ENCODE data around the gene TCF12. TPM values are rescaled to one million over a fixed set of nuclear protein-coding genes. Genes with fewer than 3 reads are reported as not detected.

Gene TCF12
- total RNA-seq, 1 donor from 2014 or later: 68.9 TPM

GRCh38 chr15:56969265-56969895 is 50.9 kb downstream of the TCF12 start:
- TF ChIP-seq CTCF (conservative IDR thresholded peaks at IDR 0.05; ENCODE audit: low read depth, low read length): no peak
- no peak overlapping the region for H3K4me3 ChIP-seq (ENCODE audit: low read depth, low read length)
- no peak for DNase-seq (ENCODE audit: low read depth)

- no peak for DNase-seq (ENCODE audit: low read depth)
- no peak overlapping the region for H3K4me3 ChIP-seq (ENCODE audit: low read depth, low read length)
- no peak for TF ChIP-seq CTCF (conservative IDR thresholded peaks at IDR 0.05; ENCODE audit: low read depth, low read length)
Measured at GRCh38 chr15:56971571-56971970, 53.1 kb downstream of the TCF12 start.

- DNase-seq (ENCODE audit: low read depth): no peak
- TF ChIP-seq CTCF (conservative IDR thresholded peaks at IDR 0.05; ENCODE audit: low read depth, low read length): no peak
- H3K4me3 ChIP-seq (ENCODE audit: low read depth, low read length): no peak overlapping the region
Measured at GRCh38 chr15:56972016-56972415, 53.6 kb downstream of the TCF12 start.

- no peak overlapping the region for H3K4me3 ChIP-seq (ENCODE audit: low read depth, low read length)
- no peak for DNase-seq (ENCODE audit: low read depth)
- no peak for TF ChIP-seq CTCF (conservative IDR thresholded peaks at IDR 0.05; ENCODE audit: low read depth, low read length)
Measured at GRCh38 chr15:56972426-56972825, 54.0 kb downstream of the TCF12 start.

GRCh38 chr15:56973463-56973862 is 55.0 kb downstream of the TCF12 start:
- H3K4me3 ChIP-seq (ENCODE audit: low read depth, low read length): no peak overlapping the region
- no peak for DNase-seq (ENCODE audit: low read depth)
- no peak for TF ChIP-seq CTCF (conservative IDR thresholded peaks at IDR 0.05; ENCODE audit: low read depth, low read length)

- no peak for TF ChIP-seq CTCF (conservative IDR thresholded peaks at IDR 0.05; ENCODE audit: low read depth, low read length)
- no peak overlapping the region for H3K4me3 ChIP-seq (ENCODE audit: low read depth, low read length)
- DNase-seq (ENCODE audit: low read depth): no peak
Measured at GRCh38 chr15:56977232-56977631, 58.8 kb downstream of the TCF12 start.
